GM18858 (cell line): ENCODE measurements around the gene POLR2L.

Experiments used
- ATAC-seq: cut with Tn5 transposase; IDR thresholded peaks from one replicate; pipeline ENCODE4 v1.9.1; 2021; ENCODE audit not compliant: unreplicated experiment

The POLR2L gene

GRCh38 chr11:828506-829175 lies 13.7 kb downstream of the POLR2L start:
- ATAC-seq: no peak

GRCh38 chr11:827897-828192 lies 14.5 kb downstream of the POLR2L start, which contains the start of gene CRACR2B:
TSS of gene CRACR2B (plus strand) at chr11:827919. CDS start at chr11:828608, 689 bp downstream.
- ATAC-seq: no peak

GRCh38 chr11:827146-827896 lies 15.0 kb downstream of the POLR2L start:
- no peak for ATAC-seq

- ATAC-seq: no peak
Measured at GRCh38 chr11:826836-827145, 15.5 kb downstream of the POLR2L start.

GRCh38 chr11:826227-826621 lies 16.1 kb downstream of the POLR2L start:
- no peak for ATAC-seq

GRCh38 chr11:825366-826226 lies 16.7 kb downstream of the POLR2L start:
- no peak for ATAC-seq

GRCh38 chr11:824942-825341 lies 17.4 kb downstream of the POLR2L start:
- ATAC-seq: no peak

GRCh38 chr11:824292-824880 lies 17.9 kb downstream of the POLR2L start:
- ATAC-seq: no peak

- no peak for ATAC-seq
Measured at GRCh38 chr11:823441-824291, 18.7 kb downstream of the POLR2L start.

GRCh38 chr11:821512-822371 lies 20.6 kb downstream of the POLR2L start:
- ATAC-seq: no peak

- no peak for ATAC-seq
Measured at GRCh38 chr11:820655-821511, 21.4 kb downstream of the POLR2L start.

- peak; percentile 39 for ATAC-seq
Measured at GRCh38 chr11:819943-820649, 22.2 kb downstream of the POLR2L start.

GRCh38 chr11:819129-819931 lies 23.0 kb downstream of the POLR2L start:
- peak; percentile 47 for ATAC-seq

GRCh38 chr11:818396-819128 lies 23.8 kb downstream of the POLR2L start, which contains the start of gene PNPLA2:
TSS of gene PNPLA2 (plus strand) at chr11:818914. CDS start at chr11:819719, 805 bp downstream.
- ATAC-seq: no peak

GRCh38 chr11:816433-816779 lies 25.9 kb downstream of the POLR2L start:
- no peak for ATAC-seq

GRCh38 chr11:815675-816432 lies 26.5 kb downstream of the POLR2L start:
- ATAC-seq: no peak
